IMR-90 (cell line): ENCODE data around the gene PRKAR1A. TPM values are rescaled to one million over a fixed set of nuclear protein-coding genes. Genes with fewer than 3 reads are reported as not detected.
"Not testable (repeated sequence)": the region's sequence is repeated elsewhere in the genome, so short reads cannot be mapped to it uniquely, and the experiment has no call there.

Experiments used
- ATAC-seq: fragments of 200-7000 bp; cut with Tn5 transposase; 2 replicates; pipeline ENCODE4 v1.9.1; 2020; ENCODE audit warnings: low read depth, mild to moderate bottlenecking, moderate library complexity
- BruUV-seq: library from RNA; stranded (reverse); fragments of 400-500 nt; replicated peaks from 2 replicates; lab custom pipeline; 2021; lab: Mats Ljungman, UMichigan
- CTCF ChIA-PET: fragments of 300-600 bp; formaldehyde crosslinking; extraction: SDS; loops from one replicate; lab custom pipeline; 2021; ENCODE audit warnings: antibody characterized with exemption; lab: Yijun Ruan, JAX
- POLR2A ChIA-PET: fragments of 300-600 bp; sonication (Branson Sonifier 250); formaldehyde crosslinking; loops from one replicate; lab custom pipeline; 2022; ENCODE audit warnings: antibody characterized with exemption; ENCODE audit not compliant: unreplicated experiment; lab: Charles Lee
- DNase-seq: peaks from one replicate; pipeline ENCODE4 v3.0.0; 2013
- H2AFZ ChIP-seq: replicated peaks from 2 replicates; pipeline ENCODE3; 2013; ENCODE audit warnings: low read length, mild to moderate bottlenecking; ENCODE audit not compliant: poor library complexity
- H2AK5ac ChIP-seq: 2 replicates; pipeline ENCODE4 v1.6.1; 2013; ENCODE audit warnings: low read depth, low read length, inconsistent platforms
- H2AK9ac ChIP-seq: replicated peaks from 2 replicates; pipeline ENCODE3; 2013; ENCODE audit warnings: mild to moderate bottlenecking, low read depth, low read length, moderate library complexity; ENCODE audit not compliant: poor library complexity
- H2BK120ac ChIP-seq: 2 replicates; pipeline ENCODE4 v1.6.1; 2013; ENCODE audit warnings: low read depth, low read length, inconsistent platforms
- H2BK15ac ChIP-seq: 3 replicates; pipeline ENCODE4 v1.6.1; 2013; ENCODE audit warnings: low read depth, low read length, inconsistent platforms
- H2BK20ac ChIP-seq: 2 replicates; pipeline ENCODE4 v1.6.1; 2013; ENCODE audit warnings: low read depth, mild to moderate bottlenecking, inconsistent platforms, low read length, moderate library complexity
- H2BK5ac ChIP-seq: 2 replicates; pipeline ENCODE4 v1.6.1; 2013; ENCODE audit warnings: mild to moderate bottlenecking, low read depth, low read length, inconsistent platforms; ENCODE audit not compliant: poor library complexity, severe bottlenecking
- H3K14ac ChIP-seq: replicated peaks from 2 replicates; pipeline ENCODE4 v1.6.1; 2013; ENCODE audit warnings: low read depth, low read length, inconsistent platforms
- H3K18ac ChIP-seq: 2 replicates; pipeline ENCODE4 v1.6.1; 2013; ENCODE audit warnings: low read depth, low read length, control low read depth
- H3K23ac ChIP-seq: 2 replicates; pipeline ENCODE4 v1.6.1; 2013; ENCODE audit warnings: low read depth, low read length, inconsistent platforms
- H3K27ac ChIP-seq: 2 replicates; pipeline ENCODE4 v1.5.1; 2013; ENCODE audit warnings: mild to moderate bottlenecking, control low read depth, low read length; ENCODE audit not compliant: insufficient read depth
- H3K27me3 ChIP-seq: 2 replicates; pipeline ENCODE4 v1.6.1; 2013; ENCODE audit warnings: low read length; ENCODE audit not compliant: control insufficient read depth, insufficient read depth
- H3K36me3 ChIP-seq: 2 replicates; pipeline ENCODE4 v1.6.1; 2013; ENCODE audit warnings: low read length, mixed read lengths; ENCODE audit not compliant: control insufficient read depth, insufficient read depth
- H3K4ac ChIP-seq: 2 replicates; pipeline ENCODE4 v1.6.1; 2013; ENCODE audit warnings: low read depth, low read length, inconsistent platforms
- H3K4me1 ChIP-seq: 2 replicates; pipeline ENCODE4 v1.6.1; 2013; ENCODE audit warnings: low read length, mixed read lengths; ENCODE audit not compliant: control insufficient read depth, insufficient read depth
- H3K4me2 ChIP-seq: 2 replicates; pipeline ENCODE4 v1.6.1; 2013; ENCODE audit warnings: low read depth, mild to moderate bottlenecking, control low read depth, low read length, moderate library complexity
- H3K4me3 ChIP-seq: 2 replicates; pipeline ENCODE4 v1.5.1; 2013; ENCODE audit warnings: low read depth, mild to moderate bottlenecking, control low read depth, low read length, moderate library complexity; ENCODE audit not compliant: insufficient read depth
- H3K56ac ChIP-seq: 2 replicates; pipeline ENCODE4 v1.6.1; 2013; ENCODE audit warnings: low read length, inconsistent platforms; ENCODE audit not compliant: insufficient read depth; ENCODE audit errors: extremely low read depth
- H3K79me1 ChIP-seq, 2 experiments: 2 replicates each; pipeline ENCODE4 v1.6.1; 2013; ENCODE audit warnings: low read length in 2 of 2, inconsistent platforms in 1 of 2, low read depth in 1 of 2
- H3K9ac ChIP-seq: 2 replicates; pipeline ENCODE4 v1.6.1; 2013; ENCODE audit warnings: low read depth, low read length, control low read depth
- H3K9me1 ChIP-seq: 2 replicates; pipeline ENCODE4 v1.6.1; 2013; ENCODE audit warnings: low read length, inconsistent platforms; ENCODE audit not compliant: insufficient read depth
- H3K9me3 ChIP-seq: 2 replicates; pipeline ENCODE4 v1.6.1; 2013; ENCODE audit warnings: low read length; ENCODE audit not compliant: control insufficient read depth, insufficient read depth
- H4K20me1 ChIP-seq: 2 replicates; pipeline ENCODE4 v1.6.1; 2013; ENCODE audit warnings: low read length, inconsistent platforms; ENCODE audit not compliant: insufficient read depth
- H4K5ac ChIP-seq: 2 replicates; pipeline ENCODE4 v1.6.1; 2013; ENCODE audit warnings: mild to moderate bottlenecking, low read depth, low read length, control low read depth
- H4K8ac ChIP-seq, 2 experiments: 2 replicates each; pipeline ENCODE4 v1.6.1; 2013; ENCODE audit warnings: low read depth in 2 of 2, low read length in 2 of 2, control low read depth in 1 of 2, inconsistent platforms in 1 of 2
- H4K91ac ChIP-seq: 2 replicates; pipeline ENCODE4 v1.6.1; 2013; ENCODE audit warnings: low read depth, low read length, inconsistent platforms; ENCODE audit not compliant: insufficient read depth
- WGBS, 2 experiments: methylation state at CpG; one replicate each; pipeline versions ENCODE4 v1.1.5 to v1.1.7; 2013; ENCODE audit warnings: missing lambda C conversion rate in 2 of 2; ENCODE audit not compliant: insufficient read length in 1 of 2; ENCODE audit errors: extremely low coverage in 2 of 2; 5-methylcytosine and 5-hydroxymethylcytosine counted together
- dilution Hi-C: fragments of 300-500 bp; cut with HindIII; formaldehyde crosslinking; loops from one replicate; pipeline ENCODE4 v1.14.3; 2018; ENCODE audit warnings: low sequenced_read_pairs; ENCODE audit not compliant: unreplicated experiment
- in situ Hi-C: fragments of 300-500 bp; cut with MboI; formaldehyde crosslinking; loops from 3 replicates; pipeline ENCODE4 v1.14.3; 2019; ENCODE audit warnings: low sequenced_read_pairs, inconsistent platforms, mixed read lengths
- intact Hi-C: fragments of 100-400 bp; cut with micrococcal nuclease; formaldehyde crosslinking; loops from 2 replicates; pipeline ENCODE4 v1.10.0; 2022
- polyA plus RNA-seq, 3 experiments: library from polyadenylated mRNA; depleted of rRNA; stranded (reverse); fragments of >200 nt; gene quantifications; 2 replicates each; pipeline ENCODE4 v1.2.3, GENCODE V29; 2012; ENCODE audit warnings: low replicate concordance in 1 of 3
- total RNA-seq: library from RNA; depleted of rRNA; stranded (reverse); fragments of >200 nt; gene quantifications from 2 replicates; pipeline ENCODE4 v1.2.3, GENCODE V29; 2012

Gene PRKAR1A
- total and polyA plus RNA-seq, 2 of the 4 experiments (the other 2 are of a cell fraction) = 145 to 256 TPM

- no CpG with 5 or more reads among the region's 8 CpGs for WGBS, 2 experiments
Observed at GRCh38 chr17:68492394-68493054, 19.7 kb upstream of the PRKAR1A start.

More at GRCh38 chr17:68492394-68493054, 19.7 kb upstream of the PRKAR1A start:
- H3K56ac ChIP-seq, intact Hi-C loops, BruUV-seq, H4K20me1 ChIP-seq, H3K18ac ChIP-seq, H3K4me2 ChIP-seq, H2AK9ac ChIP-seq, H2BK120ac ChIP-seq, H3K14ac ChIP-seq, H2BK20ac ChIP-seq, H2AK5ac ChIP-seq, H3K9me1 ChIP-seq, ATAC-seq, H3K23ac ChIP-seq, H3K9ac ChIP-seq, H3K27ac ChIP-seq, POLR2A ChIA-PET, H2BK5ac ChIP-seq, H4K91ac ChIP-seq, H2BK15ac ChIP-seq, in situ Hi-C loops, H3K36me3 ChIP-seq, H3K9me3 ChIP-seq, H3K4me3 ChIP-seq, H3K79me1 ChIP-seq, H4K8ac ChIP-seq, H3K4me1 ChIP-seq, dilution Hi-C loops, H3K4ac ChIP-seq, H2AFZ ChIP-seq, DNase-seq, H4K5ac ChIP-seq: not testable (repeated sequence)
- H3K27me3 ChIP-seq = peaks cover 15% of the 10 kb centered on the region
- CTCF ChIA-PET = interaction anchor here (0.7 kb wide), 1 partner anchor 60 kb away, joined by 5 read pairs; no protein-coding TSS in a partner anchor
